ENCODE data around the gene SPTBN1. TPM values are rescaled to one million over a fixed set of nuclear protein-coding genes. Genes with fewer than 3 reads are reported as not detected.
A peak's percentile ranks its signal among the peaks of the same experiment; 100 is the strongest.

SPTBN1 gene
- total and polyA plus RNA-seq, 2 of the 13 experiments (the other 11 are each of a cell fraction or from before 2014, with no cell fraction given), result 123 to 299 TPM

- in situ Hi-C loops (cut with HindIII; ENCODE audit: extremely low pct_ligation_motif_present, low pct_unique_long_range_greater_than_20kb), result no loop called here
- peak overlapping the region; percentile 93 to 96 (median 93) for H3K4me3 ChIP-seq (replicated peaks in 1 of 3; ENCODE audit: insufficient read depth in 1 of 3, low read depth in 2 of 3, low read length in 3 of 3)
- peak overlapping the region; percentile 82 for H3K27ac ChIP-seq (ENCODE audit: extremely low read length, insufficient read depth, low read length)
- FAIRE-seq, result peak; percentile 53
- peaks cover 55% of the 10 kb centered on the region for H3K4me1 ChIP-seq (ENCODE audit: insufficient read depth, low read length)
- H3K36me3 ChIP-seq (replicated peaks in 1 of 2; ENCODE audit: control insufficient read depth in 1 of 2, insufficient read depth in 2 of 2, low read length in 2 of 2), result 0 out of 5 replicates have a peak, but pooled peaks cover 0 to 4% of the 10 kb centered on the region in 2 experiments
- H4K20me1 ChIP-seq (ENCODE audit: insufficient read depth, low read length), result peaks cover 51% of the 10 kb centered on the region
- BruUV-seq (replicated peaks), result no TSS peak
- POLR2A ChIA-PET, result interaction anchor here (0.6 to 2.0 kb wide), 7 partner anchors 11 to 350 kb away, joined by 3 to 7 read pairs (median 3); no protein-coding TSS in a partner anchor
- 2% methylated on average over 28 of the region's 35 CpGs for WGBS (ENCODE audit: low lambda C conversion rate)
- no peaks in the 10 kb centered on the region; a peak in 1 of 5 replicates for H3K27me3 ChIP-seq (ENCODE audit: control insufficient read depth in 1 of 2, insufficient read depth in 2 of 2, low read length in 2 of 2)
- peak overlapping the region; percentile 83 for H3K4me2 ChIP-seq (ENCODE audit: low read depth, low read length)
- CTCF ChIA-PET (ENCODE audit: low intra/inter-chr PET ratio, low total read pairs), result no interaction called here
- H3K9ac ChIP-seq (ENCODE audit: insufficient read depth, low read depth, low read length), result peak overlapping the region; percentile 66
- no peak overlapping the region for H2AFZ ChIP-seq (ENCODE audit: low read length)
- peak; percentile 62 for ATAC-seq
- intact Hi-C loops (cut with micrococcal nuclease; ENCODE audit: unreplicated experiment), result loop anchor here (2.0 to 5.0 kb wide), 6 partner anchors 23 to 343 kb away; partner anchors contain the start of gene ACYP2
- DNase-seq (ENCODE audit: low spot score), result peak; percentile 59
- peaks cover 56% of the 10 kb centered on the region for H3K79me2 ChIP-seq (ENCODE audit: insufficient read depth, low read length)
- H3K9me3 ChIP-seq (ENCODE audit: low read length), result no peaks in the 10 kb centered on the region
- TF ChIP-seq TCF7L2 (IDR thresholded peaks at IDR 0.05; ENCODE audit: low read depth, low read length) (no peak), PAF1 (CRISPR knock-in tag; IDR thresholded peaks at IDR 0.05) (no peak), HOXD1 (CRISPR knock-in tag; IDR thresholded peaks at IDR 0.05) (no peak), SRY (CRISPR knock-in tag; IDR thresholded peaks at IDR 0.05) (no peak), MAFK (conservative IDR thresholded peaks at IDR 0.05 in 1 of 2, IDR thresholded peaks at IDR 0.05 in 1 of 2; ENCODE audit: low read length in 2 of 2) (no peak), CREB1 (IDR thresholded peaks at IDR 0.05) (no peak), CREB1 (CRISPR knock-in tag; IDR thresholded peaks at IDR 0.05) (no peak), NFYB (CRISPR knock-in tag; IDR thresholded peaks at IDR 0.05) (no peak), ZNF629 (CRISPR knock-in tag; conservative IDR thresholded peaks at IDR 0.05) (no peak; the same call in 1 of the 2 replicates), IRX3 (CRISPR knock-in tag; IDR thresholded peaks at IDR 0.05; ENCODE audit: borderline replicate concordance, low read depth) (no peak), IKZF1 (IDR thresholded peaks at IDR 0.05) (no peak), KAT7 (CRISPR knock-in tag; IDR thresholded peaks at IDR 0.05; ENCODE audit: borderline replicate concordance) (no peak; the same call in none of the 2 replicates), ZNF879 (CRISPR knock-in tag; IDR thresholded peaks at IDR 0.05) (no peak), ZNF282 (IDR thresholded peaks at IDR 0.05; ENCODE audit: partially characterized antibody) (no peak), ZIK1 (CRISPR knock-in tag; IDR thresholded peaks at IDR 0.05; ENCODE audit: borderline replicate concordance, low read depth) (no peak), GATAD2A (CRISPR knock-in tag; IDR thresholded peaks at IDR 0.05) (no peak), NRL (CRISPR knock-in tag; IDR thresholded peaks at IDR 0.05; ENCODE audit: borderline replicate concordance) (no peak; the same call in 1 of the 2 replicates), CENPX (CRISPR knock-in tag; IDR thresholded peaks at IDR 0.05) (no peak), NR2F1 (CRISPR knock-in tag; IDR thresholded peaks at IDR 0.05) (no peak), TFE3 (CRISPR knock-in tag; IDR thresholded peaks at IDR 0.05) (no peak), HMGA1 (CRISPR knock-in tag; conservative IDR thresholded peaks at IDR 0.05) (no peak), NR3C1 (CRISPR knock-in tag; IDR thresholded peaks at IDR 0.05) (no peak), NR2C2 (CRISPR knock-in tag; IDR thresholded peaks at IDR 0.05; ENCODE audit: borderline replicate concordance) (no peak; the same call in 1 of the 2 replicates), CBX1 (IDR thresholded peaks at IDR 0.05; ENCODE audit: low read depth) (no peak), SIN3A (IDR thresholded peaks at IDR 0.05; ENCODE audit: borderline replicate concordance, low read depth, low read length) (no peak; the same call in 1 of the 2 replicates)
These were observed 1.3 kb downstream of the SPTBN1 start for GRCh38 chr2:54457323-54458023.
